HG02642 (cell line): ENCODE measurements around the gene DPP9.
"Not testable (repeated sequence)": the region's sequence is repeated elsewhere in the genome, so short reads cannot be mapped to it uniquely, and the experiment has no call there.

Experiments used
- ATAC-seq: cut with Tn5 transposase; IDR thresholded peaks from one replicate; pipeline ENCODE4 v1.9.1; 2021; ENCODE audit warnings: mild to moderate bottlenecking; ENCODE audit not compliant: unreplicated experiment, poor library complexity

DPP9 gene

GRCh38 chr19:4723595-4724514 lies at the start of gene DPP9:
TSS of gene DPP9 (minus strand) at chr19:4723842. CDS start at chr19:4719906, 3,936 bp downstream.
- peak; percentile 89 for ATAC-seq

DNA sequence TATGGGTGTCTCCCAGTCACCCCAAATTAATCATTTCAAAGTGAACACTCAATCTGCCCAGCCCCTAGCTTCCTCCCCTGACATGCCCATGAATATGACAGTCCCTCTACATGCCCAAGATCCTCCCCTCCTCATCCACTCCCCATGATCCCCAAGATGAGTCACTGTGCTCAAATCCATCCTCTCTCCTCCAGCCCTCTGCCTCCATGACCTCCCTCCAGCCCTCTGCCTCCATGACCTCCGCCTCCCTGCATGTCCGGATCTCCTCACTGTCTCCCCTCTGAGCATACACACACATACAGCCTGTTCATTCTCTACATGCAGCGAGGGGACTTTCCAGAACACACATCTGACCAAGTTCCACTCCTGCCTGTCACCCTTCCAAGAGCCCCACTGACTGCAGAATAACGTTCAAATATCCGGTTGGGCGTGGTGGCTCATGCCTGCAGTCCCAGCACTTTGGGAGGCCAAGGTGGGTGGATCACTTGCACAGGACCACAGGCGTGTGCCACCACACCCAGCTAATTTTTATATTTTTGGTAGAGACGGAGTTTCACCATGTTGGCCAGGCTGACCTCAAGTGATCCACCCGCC lies 49.5 kb upstream of the DPP9 start:
- ATAC-seq: no peak

- no peak for ATAC-seq
Measured at GRCh38 chr19:4772566-4772965, 48.9 kb upstream of the DPP9 start.

GRCh38 chr19:4768934-4769777 lies 45.5 kb upstream of the DPP9 start:
- no peak for ATAC-seq

GRCh38 chr19:4764393-4764660 lies 40.7 kb upstream of the DPP9 start:
- no peak for ATAC-seq

DNA sequence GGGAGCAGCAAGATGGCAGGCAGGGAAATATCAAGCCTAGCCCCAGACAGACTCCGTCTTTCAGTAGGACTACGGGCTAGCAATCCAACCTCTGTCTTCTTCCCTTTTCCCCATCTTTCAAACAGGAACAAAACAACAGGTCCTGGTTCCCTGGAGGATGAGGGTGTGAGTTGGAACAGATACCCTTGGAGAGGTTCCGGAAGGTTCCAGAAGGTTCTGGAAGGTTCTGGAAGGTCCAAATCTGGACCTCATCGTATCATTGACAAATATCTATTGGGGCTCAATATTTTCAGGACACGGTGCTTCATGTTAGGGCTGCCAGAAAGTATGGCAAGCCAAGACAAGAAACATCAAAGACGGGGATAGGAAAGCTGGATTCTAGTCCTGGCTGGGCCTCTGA lies 39.4 kb upstream of the DPP9 start:
- ATAC-seq: no peak

GRCh38 chr19:4760285-4760650 lies 36.6 kb upstream of the DPP9 start:
- ATAC-seq: no peak

GRCh38 chr19:4759388-4760284 lies 36.0 kb upstream of the DPP9 start:
- ATAC-seq: peak; percentile 77

GRCh38 chr19:4758659-4759058 lies 35.0 kb upstream of the DPP9 start:
- ATAC-seq: no peak

- ATAC-seq: no peak
Measured at GRCh38 chr19:4758082-4758481, 34.4 kb upstream of the DPP9 start.

GRCh38 chr19:4755459-4755858 lies 31.8 kb upstream of the DPP9 start:
- ATAC-seq: no peak

DNA sequence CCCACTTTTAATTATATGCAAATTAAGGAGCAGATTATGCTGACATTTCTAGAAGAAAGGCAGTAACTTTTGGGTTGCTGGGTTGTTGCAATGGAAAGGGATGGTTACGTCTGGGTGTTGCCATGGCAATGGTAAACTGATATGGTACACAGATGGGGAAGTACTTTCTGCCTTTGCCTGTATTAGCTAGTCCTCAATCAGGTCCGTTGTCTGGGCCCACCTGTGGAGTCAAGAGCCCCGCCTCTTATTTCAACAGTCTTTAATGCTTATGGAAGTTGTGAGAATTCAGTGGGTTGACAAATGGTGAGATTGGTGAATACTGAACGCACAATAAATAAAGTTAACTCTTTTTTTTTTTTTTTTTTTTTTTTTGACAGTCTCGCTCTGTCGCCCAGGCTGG lies 30.6 kb upstream of the DPP9 start:
- ATAC-seq: no peak

- no peak for ATAC-seq
Measured at GRCh38 chr19:4749870-4750590, 26.4 kb upstream of the DPP9 start.

DNA sequence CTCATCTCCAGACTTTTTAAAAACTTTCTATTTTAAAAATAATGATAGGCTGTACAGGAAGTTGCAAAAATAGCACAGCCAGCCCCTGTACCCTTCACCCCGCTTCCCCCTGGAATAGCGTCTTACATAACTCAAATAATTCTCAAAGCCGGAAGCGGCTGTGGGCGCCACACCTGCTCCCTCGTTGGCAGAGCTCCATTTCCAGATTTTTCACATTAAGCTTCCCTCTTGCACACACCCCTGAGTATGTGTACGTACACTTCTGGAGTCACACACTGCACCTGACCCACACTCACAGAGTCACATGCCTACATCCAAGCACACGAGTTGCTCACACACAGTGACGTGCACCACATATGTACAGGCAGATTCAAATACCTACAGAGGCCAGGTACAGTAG lies 24.9 kb upstream of the DPP9 start:
- ATAC-seq: no peak

- no peak for ATAC-seq
Measured at GRCh38 chr19:4748185-4748584, 24.5 kb upstream of the DPP9 start.

DNA sequence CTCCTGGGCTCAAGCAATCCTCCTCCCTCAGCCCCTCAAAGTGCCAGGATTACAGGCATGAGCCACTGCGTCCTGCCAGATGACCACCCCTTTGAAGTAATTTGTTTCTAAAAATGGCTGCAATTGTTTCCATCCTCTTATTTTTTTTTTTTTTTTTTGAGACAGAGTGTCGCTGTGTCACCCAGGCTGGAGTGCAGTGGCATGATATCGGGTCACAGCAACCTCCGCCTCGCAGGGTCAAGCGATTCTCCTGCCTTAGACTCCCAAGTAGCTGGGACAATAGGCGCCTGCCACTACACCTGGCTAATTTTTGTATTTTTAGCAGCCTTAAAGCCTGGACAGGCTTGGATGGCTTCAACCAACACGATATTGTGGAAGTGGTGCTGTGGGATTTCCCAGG lies 22.3 kb upstream of the DPP9 start:
- ATAC-seq: no peak

- not testable (repeated sequence) for ATAC-seq
Measured at GRCh38 chr19:4745175-4745574, 21.5 kb upstream of the DPP9 start.

GRCh38 chr19:4744451-4745174 lies 21.0 kb upstream of the DPP9 start:
- ATAC-seq: no peak
